H1 (cell line): ENCODE measurements around the gene CHD6. TPM values are rescaled to one million over a fixed set of nuclear protein-coding genes. Genes with fewer than 3 reads are reported as not detected.
A peak's percentile ranks its signal among the peaks of the same experiment; 100 is the strongest.

ENCODE experiments used
- CHD7 ChIP-seq: fragments of 300-600 bp; sonication (generic); IDR thresholded peaks from 2 replicates; pipeline ENCODE4 v1.7.1; 2012; ENCODE audit warnings: low read length, moderate library complexity, mild to moderate bottlenecking, inconsistent platforms; ENCODE audit not compliant: insufficient replicate concordance
- polyA plus RNA-seq, 7 experiments: library from polyadenylated mRNA; depleted of rRNA in 3 of 7; stranded (reverse) in 5 of 7; unstranded in 2 of 7; fragments of >200 nt in 5 of 7; fragments of 200-250 nt in 2 of 7; gene quantifications; 1 replicate in 5 of 7; 2 replicates in 1 of 7; 4 replicates in 1 of 7; pipeline versions ENCODE4 v1.2.1 to v1.2.3, GENCODE V29; 2011 to 2013; ENCODE audit warnings: missing spikeins in 2 of 7, mixed read lengths in 2 of 7
- total RNA-seq: library from RNA; stranded (reverse); fragmentation: NEBNext Ultra II Directional; extraction: Animal tissue kit (Norgen Biotek cat#: 25700); gene quantifications from 2 replicates; pipeline ENCODE4 v1.2.1, GENCODE V29; 2021
- TF ChIP-seq, protein P1 (sequence below): IDR thresholded peaks from 2 replicates; pipeline ENCODE4 v1.6.1; 2012; ENCODE audit warnings: inconsistent platforms

CHD6 gene
- total and polyA plus RNA-seq, 2 of the 8 experiments (the other 6 are each of a cell fraction or from before 2014, with no cell fraction given): 11.1 to 62.9 TPM

GRCh38 chr20:41572010-41572572, 46.1 kb downstream of the CHD6 start (continued):
- no peak for TF ChIP-seq CHD7
- TF ChIP-seq, protein P1, sequence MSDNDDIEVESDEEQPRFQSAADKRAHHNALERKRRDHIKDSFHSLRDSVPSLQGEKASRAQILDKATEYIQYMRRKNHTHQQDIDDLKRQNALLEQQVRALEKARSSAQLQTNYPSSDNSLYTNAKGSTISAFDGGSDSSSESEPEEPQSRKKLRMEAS: peak; percentile 16; the same call in 1 of the 2 replicates
